GM12878 (cell line): ENCODE results near the gene INSL3. TPM values are rescaled to one million over a fixed set of nuclear protein-coding genes. Genes with fewer than 3 reads are reported as not detected.
A peak's percentile ranks its signal among the peaks of the same experiment; 100 is the strongest.

ENCODE experiments used
- E2F8 ChIP-seq: fragments of 450-650 bp; IDR thresholded peaks from 2 replicates; pipeline ENCODE4 v1.6.1; 2018; ENCODE audit warnings: mild to moderate bottlenecking, low read depth, moderate library complexity; ENCODE audit not compliant: partially characterized antibody
- FOXK2 ChIP-seq: fragments of 450-650 bp; IDR thresholded peaks from 2 replicates; pipeline ENCODE4 v1.6.1; 2017; ENCODE audit warnings: mild to moderate bottlenecking, moderate library complexity
- GATAD2B ChIP-seq: fragments of 450-650 bp; conservative IDR thresholded peaks from 2 replicates; pipeline ENCODE4 v1.6.1; 2017; ENCODE audit warnings: low read depth, mild to moderate bottlenecking, moderate library complexity
- IKZF1 ChIP-seq: fragments of 450-650 bp; conservative IDR thresholded peaks from 2 replicates; pipeline ENCODE4 v1.6.1; 2017; ENCODE audit warnings: antibody characterized with exemption, mild to moderate bottlenecking
- MXI1 ChIP-seq: fragments of 150-350 bp; IDR thresholded peaks from 2 replicates; pipeline ENCODE4 v1.6.1; 2011; ENCODE audit warnings: low read depth, mild to moderate bottlenecking, inconsistent platforms, low read length, improper control_type of control experiment
- RCOR1 ChIP-seq: conservative IDR thresholded peaks from 2 replicates; pipeline ENCODE4 v1.6.1; 2012; ENCODE audit warnings: low read depth, low read length, improper control_type of control experiment
- REST ChIP-seq: IDR thresholded peaks from 2 replicates; pipeline ENCODE4 v1.6.1; 2012; ENCODE audit warnings: mild to moderate bottlenecking, low read depth, low read length
- SIX5 ChIP-seq: IDR thresholded peaks from 2 replicates; pipeline ENCODE4 v1.6.1; 2011; ENCODE audit warnings: mild to moderate bottlenecking, low read depth, low read length, moderate library complexity; ENCODE audit not compliant: severe bottlenecking
- SMARCA5 ChIP-seq: fragments of 450-650 bp; IDR thresholded peaks from 2 replicates; pipeline ENCODE4 v1.6.1; 2017; ENCODE audit warnings: mild to moderate bottlenecking
- TAF1 ChIP-seq: IDR thresholded peaks from 2 replicates; pipeline ENCODE4 v1.6.1; 2011; ENCODE audit warnings: mild to moderate bottlenecking, low read depth, low read length, borderline replicate concordance
- ZBTB11 ChIP-seq: fragments of 450-650 bp; formaldehyde crosslinking; IDR thresholded peaks from 2 replicates; pipeline ENCODE4 v1.5.0; 2022; ENCODE audit warnings: mild to moderate bottlenecking, missing genetic modification characterization
- ZNF207 ChIP-seq: fragments of 450-650 bp; IDR thresholded peaks from 2 replicates; pipeline ENCODE4 v1.6.1; 2014; ENCODE audit warnings: antibody characterized with exemption, mild to moderate bottlenecking, borderline replicate concordance
- ZNF592 ChIP-seq: fragments of 450-650 bp; IDR thresholded peaks from 2 replicates; pipeline ENCODE4 v1.6.1; 2017; ENCODE audit warnings: mild to moderate bottlenecking, moderate library complexity
- ZNF622 ChIP-seq: fragments of 450-650 bp; IDR thresholded peaks from 2 replicates; pipeline ENCODE4 v1.6.1; 2017; ENCODE audit warnings: mild to moderate bottlenecking, inconsistent platforms
- ZZZ3 ChIP-seq: IDR thresholded peaks from 2 replicates; pipeline ENCODE4 v1.6.1; 2011; ENCODE audit warnings: low read depth; ENCODE audit not compliant: control insufficient read depth, insufficient read length
- polyA plus RNA-seq, 11 experiments: library from polyadenylated mRNA; depleted of rRNA in 4 of 11; unstranded in 6 of 11; stranded (reverse) in 5 of 11; fragments of >200 nt; fragmentation: Nextera tagmentation in 4 of 11; fragmentation: Illumina TruSeq in 1 of 11; extraction: Ambion mirVana in 4 of 11; extraction: Trizol in 1 of 11; gene quantifications; 1 replicate in 1 of 11; 2 replicates in 10 of 11; pipeline versions ENCODE4 v1.2.1 to v1.2.3, GENCODE V29; 2011 to 2016; ENCODE audit warnings: inconsistent platforms in 2 of 11, missing spikeins in 2 of 11, low read depth in 1 of 11
- total RNA-seq, 4 experiments: library from RNA; depleted of rRNA in 3 of 4; stranded (reverse); fragments of >200 nt in 3 of 4; fragmentation: Illumina TruSeq in 1 of 4; extraction: Trizol in 1 of 4; gene quantifications; 2 replicates each; pipeline versions ENCODE4 v1.2.1 to v1.2.3, GENCODE V29; 2013 to 2021

The INSL3 gene
- total and polyA plus RNA-seq, 10 of the 15 experiments (the other 5 are each of a cell fraction or from before 2014, with no cell fraction given), result 0.27 to 1.9 (median 0.70) TPM

GRCh38 chr19:17862711-17863519, 41.6 kb upstream of the INSL3 start (continued):
- TF ChIP-seq ZNF207 (no peak), ZZZ3 (no peak), ZBTB11 (no peak), SIX5 (no peak), SMARCA5 (no peak), ZNF622 (no peak), RCOR1 (no peak), MXI1 (no peak), ZNF592 (no peak), REST (no peak), E2F8 (no peak), IKZF1 (0 out of 2 replicates have a peak, but pooled peaks have one; percentile 21), TAF1 (no peak), FOXK2 (no peak), GATAD2B (peak; percentile 53; the same call in 1 of the 2 replicates)
